GM18867 (cell line): ENCODE results near the gene DYSF.

Experiments
- ATAC-seq: cut with Tn5 transposase; IDR thresholded peaks from one replicate; pipeline ENCODE4 v1.9.1; 2021; ENCODE audit warnings: mild to moderate bottlenecking, moderate library complexity; ENCODE audit not compliant: unreplicated experiment

Gene DYSF

GRCh38 chr2:71598526-71598925, 145.2 kb downstream of the DYSF start:
- ATAC-seq = no peak

- no peak for ATAC-seq
Measured at GRCh38 chr2:71599038-71599437, 145.7 kb downstream of the DYSF start.

- ATAC-seq = no peak
Measured at GRCh38 chr2:71599646-71600236, 146.4 kb downstream of the DYSF start.

GRCh38 chr2:71600555-71600954, 147.2 kb downstream of the DYSF start:
- no peak for ATAC-seq

GRCh38 chr2:71601136-71602114, 148.1 kb downstream of the DYSF start:
- no peak for ATAC-seq

- no peak for ATAC-seq
Measured at GRCh38 chr2:71602115-71602495, 148.7 kb downstream of the DYSF start.

GRCh38 chr2:71602581-71602980, 149.2 kb downstream of the DYSF start:
- no peak for ATAC-seq

- no peak for ATAC-seq
Measured at GRCh38 chr2:71603311-71603811, 150.0 kb downstream of the DYSF start.

- ATAC-seq = no peak
Measured at GRCh38 chr2:71603851-71604725, 150.7 kb downstream of the DYSF start.

GRCh38 chr2:71604726-71605120, 151.4 kb downstream of the DYSF start:
- no peak for ATAC-seq

GRCh38 chr2:71605173-71605641, 151.8 kb downstream of the DYSF start:
- no peak for ATAC-seq

- ATAC-seq = no peak
Measured at GRCh38 chr2:71605781-71606241, 152.4 kb downstream of the DYSF start.

GRCh38 chr2:71606244-71606643, 152.9 kb downstream of the DYSF start:
- no peak for ATAC-seq

- no peak for ATAC-seq
Measured at GRCh38 chr2:71607151-71607889, 154.0 kb downstream of the DYSF start.

GRCh38 chr2:71608034-71608433, 154.7 kb downstream of the DYSF start:
- no peak for ATAC-seq

GRCh38 chr2:71608441-71608840, 155.1 kb downstream of the DYSF start:
- no peak for ATAC-seq

GRCh38 chr2:71609029-71609428, 155.7 kb downstream of the DYSF start:
- ATAC-seq = no peak

- no peak for ATAC-seq
Measured at GRCh38 chr2:71609441-71609840, 156.1 kb downstream of the DYSF start.

- no peak for ATAC-seq
Measured at GRCh38 chr2:71609958-71610357, 156.6 kb downstream of the DYSF start.

GRCh38 chr2:71610671-71611070, 157.3 kb downstream of the DYSF start:
- ATAC-seq = no peak
